Muscle of arm (tissue), 12 donors: ENCODE data around the gene AFF2. TPM values are rescaled to one million over a fixed set of nuclear protein-coding genes. Genes with fewer than 3 reads are reported as not detected.
"Not testable (repeated sequence)": the region's sequence is repeated elsewhere in the genome, so short reads cannot be mapped to it uniquely, and the experiment has no call there.

Experiments used
- DNase-seq: peaks from one replicate; pipeline ENCODE4 v3.0.0-alpha.2; 2013
- polyA plus RNA-seq, 12 donors: library from polyadenylated mRNA; unstranded; fragments of 120-200 nt; gene quantifications; one replicate each; pipeline ENCODE4 v1.2.1, GENCODE V29; 2013; ENCODE audit not compliant: insufficient read length in 12 of 12

The AFF2 gene
- polyA plus RNA-seq, 12 donors = 0.91 to 5.1 (median 1.1) TPM; not detected in 2

- no peak for DNase-seq
Observed at GRCh38 chrX:148633218-148633908, 132.9 kb downstream of the AFF2 start.

GRCh38 chrX:148634591-148634990, 134.2 kb downstream of the AFF2 start:
- DNase-seq = no peak

- no peak for DNase-seq
Observed at GRCh38 chrX:148643460-148643859, 143.0 kb downstream of the AFF2 start.

GRCh38 chrX:148647651-148648050, 147.2 kb downstream of the AFF2 start:
- DNase-seq = no peak

- no peak for DNase-seq
Observed at GRCh38 chrX:148649145-148649795, 148.9 kb downstream of the AFF2 start.

- no peak for DNase-seq
Observed at GRCh38 chrX:148658115-148658730, 157.8 kb downstream of the AFF2 start.

- no peak for DNase-seq
Observed at GRCh38 chrX:148659481-148659880, 159.1 kb downstream of the AFF2 start.

- no peak for DNase-seq
Observed at GRCh38 chrX:148661035-148661434, 160.6 kb downstream of the AFF2 start.

- DNase-seq = no peak
Observed at GRCh38 chrX:148662014-148662413, 161.6 kb downstream of the AFF2 start.

GRCh38 chrX:148664171-148664570, 163.8 kb downstream of the AFF2 start:
- DNase-seq = no peak

GRCh38 chrX:148664995-148665394, 164.6 kb downstream of the AFF2 start:
- no peak for DNase-seq

- DNase-seq = not testable (repeated sequence)
Observed at GRCh38 chrX:148669175-148669574, 168.8 kb downstream of the AFF2 start.

- no peak for DNase-seq
Observed at GRCh38 chrX:148670277-148670676, 169.9 kb downstream of the AFF2 start.

GRCh38 chrX:148672517-148672916, 172.1 kb downstream of the AFF2 start:
- no peak for DNase-seq

- no peak for DNase-seq
Observed at GRCh38 chrX:148681605-148682004, 181.2 kb downstream of the AFF2 start.

- DNase-seq = no peak
Observed at GRCh38 chrX:148682206-148682605, 181.8 kb downstream of the AFF2 start.

- no peak for DNase-seq
Observed at GRCh38 chrX:148691456-148691855, 191.0 kb downstream of the AFF2 start.

- no peak for DNase-seq
Observed at GRCh38 chrX:148695255-148695654, 194.8 kb downstream of the AFF2 start.

- no peak for DNase-seq
Observed at GRCh38 chrX:148698221-148698620, 197.8 kb downstream of the AFF2 start.

- no peak for DNase-seq
Observed at GRCh38 chrX:148700021-148700420, 199.6 kb downstream of the AFF2 start.

- DNase-seq = no peak
Observed at GRCh38 chrX:148713981-148714380, 213.6 kb downstream of the AFF2 start.

GRCh38 chrX:148715361-148715760, 214.9 kb downstream of the AFF2 start:
- no peak for DNase-seq

- no peak for DNase-seq
Observed at GRCh38 chrX:148722966-148723365, 222.5 kb downstream of the AFF2 start.
